ENCODE measurements around the gene LRRK2.
"Not testable (repeated sequence)": the region's sequence is repeated elsewhere in the genome, so short reads cannot be mapped to it uniquely, and the experiment has no call there.

LRRK2 gene

GRCh38 chr12:40250652-40251051, 25.9 kb downstream of the LRRK2 start:
- DNase-seq: not testable (repeated sequence)

GRCh38 chr12:40253936-40254335, 29.1 kb downstream of the LRRK2 start:
- DNase-seq: no peak

GRCh38 chr12:40254455-40255085, 29.8 kb downstream of the LRRK2 start:
- no peak for DNase-seq

GRCh38 chr12:40258371-40258770, 33.6 kb downstream of the LRRK2 start:
- DNase-seq: no peak

GRCh38 chr12:40261937-40262336, 37.1 kb downstream of the LRRK2 start:
- no peak for DNase-seq

GRCh38 chr12:40262657-40263056, 37.9 kb downstream of the LRRK2 start:
- no peak for DNase-seq

GRCh38 chr12:40263616-40264409, 39.0 kb downstream of the LRRK2 start:
- DNase-seq: no peak

GRCh38 chr12:40271981-40272664, 47.3 kb downstream of the LRRK2 start:
- no peak for DNase-seq

- no peak for DNase-seq
These were observed 57.1 kb downstream of the LRRK2 start for GRCh38 chr12:40281791-40282364.

- DNase-seq: no peak
These were observed 61.8 kb downstream of the LRRK2 start for GRCh38 chr12:40286583-40286982.

- no peak for DNase-seq
These were observed 62.7 kb downstream of the LRRK2 start for GRCh38 chr12:40287369-40287975.

- DNase-seq: no peak
These were observed 68.1 kb downstream of the LRRK2 start for GRCh38 chr12:40292788-40293429.

- no peak for DNase-seq
These were observed 73.5 kb downstream of the LRRK2 start for GRCh38 chr12:40298341-40298740.

GRCh38 chr12:40300490-40300889, 75.7 kb downstream of the LRRK2 start:
- DNase-seq: no peak

GRCh38 chr12:40309001-40309400, 84.2 kb downstream of the LRRK2 start:
- no peak for DNase-seq

- DNase-seq: no peak
These were observed 85.4 kb downstream of the LRRK2 start for GRCh38 chr12:40310211-40310610.

GRCh38 chr12:40312196-40312595, 87.4 kb downstream of the LRRK2 start:
- DNase-seq: no peak

- DNase-seq: no peak
These were observed 88.3 kb downstream of the LRRK2 start for GRCh38 chr12:40312982-40313576.

- DNase-seq: no peak
These were observed 89.1 kb downstream of the LRRK2 start for GRCh38 chr12:40313928-40314327.

- no peak for DNase-seq
These were observed 90.1 kb downstream of the LRRK2 start for GRCh38 chr12:40314927-40315326.

GRCh38 chr12:40315375-40315774, 90.6 kb downstream of the LRRK2 start:
- DNase-seq: no peak

- DNase-seq: no peak
These were observed 99.5 kb downstream of the LRRK2 start for GRCh38 chr12:40324261-40324660.

Data from NCI-H1436 treated with DMSO at 0.1 percent for 48 hours (cell line).